DOHH2 (cell line): ENCODE results near the gene C3orf49.

ENCODE experiments used
- H3F3A ChIP-seq: fragments of 200-600 bp; sonication (generic), shearing (Covaris generic); 2 replicates; pipeline ENCODE4 v1.6.0; 2016; ENCODE audit warnings: antibody characterized with exemption, mild to moderate bottlenecking; ENCODE audit not compliant: control insufficient read depth, insufficient read depth
- H3K27ac ChIP-seq: fragments of 200-600 bp; sonication (generic); 2 replicates; pipeline ENCODE4 v1.5.1; 2014; ENCODE audit warnings: low read depth, mild to moderate bottlenecking, low read length, moderate library complexity
- H3K27me3 ChIP-seq: fragments of 200-600 bp; sonication (generic); 2 replicates; pipeline ENCODE4 v1.6.1; 2014; ENCODE audit warnings: mild to moderate bottlenecking, low read length, mixed read lengths; ENCODE audit not compliant: control insufficient read depth
- H3K36me3 ChIP-seq: fragments of 200-600 bp; sonication (generic); 2 replicates; pipeline ENCODE4 v1.6.1; 2014; ENCODE audit warnings: mild to moderate bottlenecking, low read length, moderate library complexity, mixed read lengths; ENCODE audit not compliant: control insufficient read depth
- H3K4me1 ChIP-seq: fragments of 200-600 bp; sonication (generic); 2 replicates; pipeline ENCODE4 v1.6.1; 2014; ENCODE audit warnings: mild to moderate bottlenecking, low read length, mixed read lengths; ENCODE audit not compliant: control insufficient read depth
- H3K4me2 ChIP-seq: fragments of 200-600 bp; sonication (generic); 2 replicates; pipeline ENCODE4 v1.6.0; 2014; ENCODE audit warnings: mild to moderate bottlenecking, low read length, moderate library complexity
- H3K4me3 ChIP-seq: fragments of 200-600 bp; sonication (generic); 2 replicates; pipeline ENCODE4 v1.5.1; 2014; ENCODE audit warnings: mild to moderate bottlenecking, low read length, mixed read lengths
- H3K79me2 ChIP-seq: fragments of 200-600 bp; sonication (generic); 2 replicates; pipeline ENCODE4 v1.6.1; 2014; ENCODE audit warnings: mild to moderate bottlenecking, low read length, mixed read lengths; ENCODE audit not compliant: control insufficient read depth
- H3K9me2 ChIP-seq: fragments of 200-600 bp; sonication (generic); replicated peaks from 2 replicates; pipeline ENCODE4 v1.6.1; 2014; ENCODE audit warnings: mild to moderate bottlenecking, low read length, mixed read lengths; ENCODE audit not compliant: control insufficient read depth
- H3K9me3 ChIP-seq: fragments of 200-600 bp; sonication (generic); 2 replicates; pipeline ENCODE4 v1.6.1; 2014; ENCODE audit warnings: antibody characterized with exemption, low read length, mixed read lengths; ENCODE audit not compliant: control insufficient read depth, insufficient read depth
- H4K20me1 ChIP-seq: fragments of 200-600 bp; sonication (generic); 2 replicates; pipeline ENCODE4 v1.6.0; 2014; ENCODE audit warnings: low read depth, mild to moderate bottlenecking, antibody characterized with exemption, low read length, moderate library complexity; ENCODE audit not compliant: control insufficient read depth, insufficient read depth
- EZH2phosphoT487 ChIP-seq: fragments of 200-600 bp; sonication (generic); IDR thresholded peaks from 2 replicates; pipeline ENCODE4 v1.6.1; 2017; ENCODE audit warnings: borderline replicate concordance, mild to moderate bottlenecking, antibody characterized with exemption, low read length, moderate library complexity, mixed read lengths
- TF ChIP-seq, protein P1 (sequence below): fragments of 200-600 bp; sonication (generic); IDR thresholded peaks from one replicate; pipeline ENCODE4 v1.5.1; 2014; ENCODE audit warnings: antibody characterized with exemption, mild to moderate bottlenecking, low read depth, low read length; ENCODE audit not compliant: poor library complexity, severe bottlenecking

C3orf49 gene

DNA sequence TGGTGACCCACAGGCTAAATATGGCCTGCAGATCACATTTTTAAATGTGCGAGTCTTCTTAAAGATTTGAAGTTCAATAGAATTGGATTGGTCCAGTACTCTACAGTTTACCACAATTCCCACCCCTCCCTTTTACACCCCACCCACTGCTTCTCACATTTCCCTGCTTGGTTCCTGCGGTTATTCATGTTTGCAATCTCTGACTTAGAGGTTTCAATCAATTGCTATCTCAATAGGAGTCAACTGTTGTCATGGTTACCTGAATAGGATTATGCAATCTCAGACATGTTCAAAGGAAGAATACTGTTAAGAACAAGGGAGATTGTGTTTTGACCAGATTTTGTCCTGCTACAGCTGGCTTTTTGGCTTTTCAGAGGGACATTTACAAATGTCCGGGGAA lies 4.9 kb upstream of the C3orf49 start:
- Histone ChIP-seq H3K27ac (no peak overlapping the region), H3K79me2 (no peaks in the 10 kb centered on the region), H3K4me3 (no peak overlapping the region), H3K4me2 (no peak overlapping the region), H3K27me3 (no peaks in the 10 kb centered on the region), H3K9me3 (no peaks in the 10 kb centered on the region), H3K36me3 (no peaks in the 10 kb centered on the region), H4K20me1 (no peaks in the 10 kb centered on the region), H3K4me1 (no peaks in the 10 kb centered on the region), H3K9me2 (no peaks in the 10 kb centered on the region), H3F3A (no peaks in the 10 kb centered on the region)
- TF ChIP-seq, protein P1, sequence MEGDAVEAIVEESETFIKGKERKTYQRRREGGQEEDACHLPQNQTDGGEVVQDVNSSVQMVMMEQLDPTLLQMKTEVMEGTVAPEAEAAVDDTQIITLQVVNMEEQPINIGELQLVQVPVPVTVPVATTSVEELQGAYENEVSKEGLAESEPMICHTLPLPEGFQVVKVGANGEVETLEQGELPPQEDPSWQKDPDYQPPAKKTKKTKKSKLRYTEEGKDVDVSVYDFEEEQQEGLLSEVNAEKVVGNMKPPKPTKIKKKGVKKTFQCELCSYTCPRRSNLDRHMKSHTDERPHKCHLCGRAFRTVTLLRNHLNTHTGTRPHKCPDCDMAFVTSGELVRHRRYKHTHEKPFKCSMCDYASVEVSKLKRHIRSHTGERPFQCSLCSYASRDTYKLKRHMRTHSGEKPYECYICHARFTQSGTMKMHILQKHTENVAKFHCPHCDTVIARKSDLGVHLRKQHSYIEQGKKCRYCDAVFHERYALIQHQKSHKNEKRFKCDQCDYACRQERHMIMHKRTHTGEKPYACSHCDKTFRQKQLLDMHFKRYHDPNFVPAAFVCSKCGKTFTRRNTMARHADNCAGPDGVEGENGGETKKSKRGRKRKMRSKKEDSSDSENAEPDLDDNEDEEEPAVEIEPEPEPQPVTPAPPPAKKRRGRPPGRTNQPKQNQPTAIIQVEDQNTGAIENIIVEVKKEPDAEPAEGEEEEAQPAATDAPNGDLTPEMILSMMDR, result no peak
- no peak for TF ChIP-seq EZH2phosphoT487

DNA sequence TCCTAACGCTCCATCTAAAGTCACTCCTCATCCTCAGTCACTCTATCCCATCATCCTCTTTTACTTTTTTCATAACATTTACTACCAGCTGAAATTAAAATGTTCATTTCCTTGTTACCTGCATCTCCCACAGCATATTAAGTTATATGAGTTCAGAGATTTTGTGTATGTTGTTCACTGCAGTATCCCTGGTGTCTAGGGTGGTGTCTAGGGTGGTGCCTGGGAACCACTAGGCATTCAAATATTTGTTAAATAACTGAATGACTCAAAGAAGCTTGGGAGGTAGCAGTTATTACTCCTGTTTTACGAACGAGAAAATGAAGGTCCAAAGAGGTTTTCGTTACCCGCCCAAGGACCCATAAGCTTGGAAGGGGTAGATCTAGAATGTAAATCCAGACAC lies 1.9 kb upstream of the C3orf49 start:
- Histone ChIP-seq H3K27ac (no peak overlapping the region), H3K4me2 (no peak overlapping the region), H3K4me3 (no peak overlapping the region), H3K9me3 (no peaks in the 10 kb centered on the region), H3K36me3 (no peaks in the 10 kb centered on the region), H3K79me2 (no peaks in the 10 kb centered on the region), H3K27me3 (no peaks in the 10 kb centered on the region), H3K9me2 (no peaks in the 10 kb centered on the region), H4K20me1 (no peaks in the 10 kb centered on the region), H3K4me1 (no peaks in the 10 kb centered on the region), H3F3A (no peaks in the 10 kb centered on the region)
- TF ChIP-seq, protein P1, result no peak
- TF ChIP-seq EZH2phosphoT487, result no peak

DNA sequence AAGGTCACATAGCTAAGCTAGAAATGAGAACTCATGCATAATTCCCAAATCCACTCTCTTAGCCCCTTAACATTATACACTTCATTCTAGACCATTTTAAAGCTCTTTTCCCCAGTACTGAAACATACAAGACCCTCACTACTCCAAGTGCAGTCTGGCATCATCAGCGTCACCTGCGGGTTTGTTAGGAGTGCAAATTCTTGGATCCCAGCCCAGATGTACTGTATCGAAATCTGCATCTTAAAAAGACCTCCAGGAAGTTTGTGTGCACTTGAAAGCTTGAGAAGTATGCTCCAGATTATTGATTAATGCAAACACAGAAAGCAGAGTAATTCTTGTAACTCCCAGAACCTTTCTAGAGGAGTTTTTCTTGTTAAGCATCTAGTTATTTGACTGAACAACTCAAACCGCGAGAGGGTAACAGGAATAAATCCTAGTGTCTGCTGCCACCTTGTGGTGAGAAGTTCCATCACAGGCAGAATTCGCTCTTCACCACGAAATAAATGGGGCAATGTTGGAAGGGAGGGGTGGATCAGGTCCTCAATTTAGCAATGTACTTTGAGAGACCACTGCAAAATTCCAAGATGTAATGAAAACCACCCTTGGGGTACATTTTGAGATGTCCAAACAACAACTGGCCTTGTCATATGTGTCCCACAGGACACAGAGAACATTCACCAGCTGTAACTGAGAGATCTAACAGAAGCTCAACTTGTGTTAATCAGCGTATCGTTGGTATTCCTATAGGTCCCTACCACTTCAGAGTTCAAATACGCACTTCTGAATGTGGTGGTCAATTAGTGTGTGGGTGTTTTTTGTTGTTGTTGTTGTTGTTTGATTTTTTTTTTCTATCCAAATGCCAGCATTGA lies 583 bp upstream of the C3orf49 start:
- Histone ChIP-seq H3K79me2 (no peaks in the 10 kb centered on the region), H3K27ac (no peak overlapping the region), H4K20me1 (no peaks in the 10 kb centered on the region), H3K4me1 (no peaks in the 10 kb centered on the region), H3K4me3 (no peak overlapping the region), H3F3A (no peaks in the 10 kb centered on the region), H3K9me2 (no peaks in the 10 kb centered on the region), H3K4me2 (no peak overlapping the region), H3K36me3 (no peaks in the 10 kb centered on the region), H3K9me3 (no peaks in the 10 kb centered on the region), H3K27me3 (no peaks in the 10 kb centered on the region)
- TF ChIP-seq EZH2phosphoT487, result no peak
- TF ChIP-seq, protein P1, result peak; percentile 81
